ENCODE results near the gene HNRNPM.
"Not testable (repeated sequence)": the region's sequence is repeated elsewhere in the genome, so short reads cannot be mapped to it uniquely, and the experiment has no call there.

Gene HNRNPM

GRCh38 chr19:8513687-8514504 is 69.1 kb downstream of the HNRNPM start, which contains the start of gene ZNF414:
Gene ZNF414, minus strand, starts transcription at chr19:8514167. Its CDS starts 121 bp downstream, at chr19:8514046.
- peak; percentile 96 for DNase-seq

GRCh38 chr19:8514505-8515009 is 69.8 kb downstream of the HNRNPM start:
- not testable (repeated sequence) for DNase-seq

GRCh38 chr19:8515317-8515716 is 70.5 kb downstream of the HNRNPM start:
- DNase-seq = peak; percentile 84

GRCh38 chr19:8517551-8518442 is 73.0 kb downstream of the HNRNPM start:
- peak; percentile 70 for DNase-seq

- no peak for DNase-seq
Observed at GRCh38 chr19:8518536-8518935, 73.8 kb downstream of the HNRNPM start.

- DNase-seq = no peak
Observed at GRCh38 chr19:8519388-8519787, 74.6 kb downstream of the HNRNPM start.

GRCh38 chr19:8525401-8525684 is 80.6 kb downstream of the HNRNPM start:
- DNase-seq = no peak

- no peak for DNase-seq
Observed at GRCh38 chr19:8526345-8527091, 81.7 kb downstream of the HNRNPM start.

- no peak for DNase-seq
Observed at GRCh38 chr19:8528500-8528899, 83.7 kb downstream of the HNRNPM start.

GRCh38 chr19:8529369-8530006 is 84.7 kb downstream of the HNRNPM start:
- no peak for DNase-seq

- DNase-seq = no peak
Observed at GRCh38 chr19:8530061-8530679, 85.4 kb downstream of the HNRNPM start.

- DNase-seq = no peak
Observed at GRCh38 chr19:8531470-8531869, 86.7 kb downstream of the HNRNPM start.

- no peak for DNase-seq
Observed at GRCh38 chr19:8532225-8532624, 87.5 kb downstream of the HNRNPM start.

GRCh38 chr19:8536282-8536681 is 91.5 kb downstream of the HNRNPM start:
- no peak for DNase-seq

- no peak for DNase-seq
Observed at GRCh38 chr19:8537099-8537498, 92.3 kb downstream of the HNRNPM start.

Data from CD4-positive, alpha-beta T cell treated with Interleukin-21 for 1 hour (primary cell).